Type B pancreatic cell (in vitro differentiated cells): ENCODE results near the gene INAVA. TPM values are rescaled to one million over a fixed set of nuclear protein-coding genes. Genes with fewer than 3 reads are reported as not detected.

Experiments
- DNase-seq: peaks from one replicate; pipeline ENCODE4 v3.0.0; 2021; ENCODE audit warnings: mixed read lengths; ENCODE audit not compliant: unreplicated experiment; ENCODE audit errors: extremely low spot score
- H3K27ac Mint-ChIP-seq: 2 replicates; pipeline ENCODE4 v1.8.0; 2021; ENCODE audit warnings: mild to moderate bottlenecking, mixed read lengths
- H3K27me3 Mint-ChIP-seq: 2 replicates; pipeline ENCODE4 v1.8.0; 2021; ENCODE audit warnings: mixed read lengths
- H3K36me3 Mint-ChIP-seq: 2 replicates; pipeline ENCODE4 v1.8.0; 2021; ENCODE audit warnings: mixed read lengths
- H3K4me1 Mint-ChIP-seq: one replicate; pipeline ENCODE4 v1.8.0; 2021; ENCODE audit warnings: mixed read lengths; ENCODE audit not compliant: unreplicated experiment
- H3K4me3 Mint-ChIP-seq: 2 replicates; pipeline ENCODE4 v1.8.0; 2021; ENCODE audit warnings: mild to moderate bottlenecking, mixed read lengths
- H3K9me3 Mint-ChIP-seq: 2 replicates; pipeline ENCODE4 v1.8.0; 2021; ENCODE audit warnings: mixed read lengths
- CTCF ChIP-seq: fragments of 200-600 bp; sonication (generic); conservative IDR thresholded peaks from 2 replicates; pipeline ENCODE4 v1.5.0; 2021; ENCODE audit warnings: antibody characterized with exemption, mild to moderate bottlenecking
- total RNA-seq: library from RNA; stranded (reverse); gene quantifications from 2 replicates; pipeline ENCODE4 v1.2.1, GENCODE V29; 2021; ENCODE audit warnings: low replicate concordance

INAVA gene
- total RNA-seq, 1 donor from 2014 or later, result 38.4 TPM

- H3K4me3 Mint-ChIP-seq, result no peak overlapping the region
- no peaks in the 10 kb centered on the region for H3K9me3 Mint-ChIP-seq
- H3K27me3 Mint-ChIP-seq, result no peaks in the 10 kb centered on the region
- no peak overlapping the region for H3K27ac Mint-ChIP-seq
- no peak for TF ChIP-seq CTCF
- no peak for DNase-seq
- no peaks in the 10 kb centered on the region for H3K4me1 Mint-ChIP-seq
- peaks cover 23% of the 10 kb centered on the region for H3K36me3 Mint-ChIP-seq
Observed at GRCh38 chr1:200856716-200857357, 37.9 kb upstream of the INAVA start.

- Mint-ChIP-seq H3K27ac (no peak overlapping the region), H3K27me3 (no peaks in the 10 kb centered on the region), H3K4me1 (no peaks in the 10 kb centered on the region), H3K4me3 (no peak overlapping the region), H3K36me3 (peaks cover 28% of the 10 kb centered on the region), H3K9me3 (no peaks in the 10 kb centered on the region)
- no peak for TF ChIP-seq CTCF
- DNase-seq, result no peak
Observed at GRCh38 chr1:200857804-200858203, 36.9 kb upstream of the INAVA start.

- no peak overlapping the region for H3K27ac Mint-ChIP-seq
- DNase-seq, result no peak
- TF ChIP-seq CTCF, result no peak
- no peak overlapping the region for H3K4me3 Mint-ChIP-seq
- H3K9me3 Mint-ChIP-seq, result no peaks in the 10 kb centered on the region
- H3K36me3 Mint-ChIP-seq, result peaks cover 26% of the 10 kb centered on the region
- H3K4me1 Mint-ChIP-seq, result peaks cover 2% of the 10 kb centered on the region
- H3K27me3 Mint-ChIP-seq, result no peaks in the 10 kb centered on the region
Observed at GRCh38 chr1:200861937-200862647, 32.6 kb upstream of the INAVA start.

GRCh38 chr1:200862713-200863415 is 31.8 kb upstream of the INAVA start:
- Mint-ChIP-seq H3K27ac (no peak overlapping the region), H3K4me1 (peaks cover 8% of the 10 kb centered on the region), H3K27me3 (no peaks in the 10 kb centered on the region), H3K36me3 (peaks cover 23% of the 10 kb centered on the region), H3K9me3 (no peaks in the 10 kb centered on the region), H3K4me3 (no peak overlapping the region)
- TF ChIP-seq CTCF, result no peak
- no peak for DNase-seq

GRCh38 chr1:200866116-200866515 is 28.6 kb upstream of the INAVA start:
- H3K27ac Mint-ChIP-seq, result no peak overlapping the region
- no peak overlapping the region for H3K4me3 Mint-ChIP-seq
- H3K36me3 Mint-ChIP-seq, result peaks cover 23% of the 10 kb centered on the region
- TF ChIP-seq CTCF, result no peak
- no peaks in the 10 kb centered on the region for H3K27me3 Mint-ChIP-seq
- H3K9me3 Mint-ChIP-seq, result no peaks in the 10 kb centered on the region
- H3K4me1 Mint-ChIP-seq, result peaks cover 12% of the 10 kb centered on the region
- DNase-seq, result no peak
